VCaP (cell line): ENCODE measurements around the gene NEUROG2.

Source experiments
- H3K27ac ChIP-seq: fragments of 450-650 bp; 2 replicates; pipeline ENCODE4 v1.5.1; 2017
- TF ChIP-seq, protein P1 (sequence below): fragments of 450-650 bp; conservative IDR thresholded peaks from 2 replicates; pipeline ENCODE4 v1.5.1; 2017; ENCODE audit warnings: mild to moderate bottlenecking, moderate library complexity

NEUROG2 gene

DNA sequence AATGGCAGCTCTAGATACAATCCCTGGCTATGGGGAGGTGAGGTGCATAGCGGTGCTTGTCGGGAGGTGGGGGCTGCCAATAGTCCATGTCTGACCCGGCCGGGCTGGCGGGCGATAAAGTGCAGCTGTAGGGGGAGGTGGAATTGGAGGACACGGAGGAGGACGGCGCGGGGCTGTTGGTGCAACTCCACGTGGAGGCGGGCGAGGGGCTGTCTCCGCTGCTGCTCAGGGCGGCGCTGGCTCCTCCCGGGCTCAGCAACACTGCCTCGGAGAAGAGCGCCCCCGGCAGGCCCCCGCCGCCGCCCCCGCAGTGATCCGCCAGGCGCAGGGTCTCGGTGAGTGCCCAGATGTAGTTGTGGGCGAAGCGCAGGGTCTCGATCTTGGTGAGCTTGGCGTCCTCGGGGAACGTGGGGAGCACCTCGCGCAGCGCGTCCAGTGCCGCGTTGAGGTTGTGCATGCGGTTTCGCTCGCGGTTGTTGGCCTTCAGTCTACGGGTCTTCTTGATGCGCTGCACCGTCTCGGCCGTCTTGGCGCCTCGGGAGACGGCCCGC, 1.3 kb downstream of the NEUROG2 start:
- TF ChIP-seq, protein P1, sequence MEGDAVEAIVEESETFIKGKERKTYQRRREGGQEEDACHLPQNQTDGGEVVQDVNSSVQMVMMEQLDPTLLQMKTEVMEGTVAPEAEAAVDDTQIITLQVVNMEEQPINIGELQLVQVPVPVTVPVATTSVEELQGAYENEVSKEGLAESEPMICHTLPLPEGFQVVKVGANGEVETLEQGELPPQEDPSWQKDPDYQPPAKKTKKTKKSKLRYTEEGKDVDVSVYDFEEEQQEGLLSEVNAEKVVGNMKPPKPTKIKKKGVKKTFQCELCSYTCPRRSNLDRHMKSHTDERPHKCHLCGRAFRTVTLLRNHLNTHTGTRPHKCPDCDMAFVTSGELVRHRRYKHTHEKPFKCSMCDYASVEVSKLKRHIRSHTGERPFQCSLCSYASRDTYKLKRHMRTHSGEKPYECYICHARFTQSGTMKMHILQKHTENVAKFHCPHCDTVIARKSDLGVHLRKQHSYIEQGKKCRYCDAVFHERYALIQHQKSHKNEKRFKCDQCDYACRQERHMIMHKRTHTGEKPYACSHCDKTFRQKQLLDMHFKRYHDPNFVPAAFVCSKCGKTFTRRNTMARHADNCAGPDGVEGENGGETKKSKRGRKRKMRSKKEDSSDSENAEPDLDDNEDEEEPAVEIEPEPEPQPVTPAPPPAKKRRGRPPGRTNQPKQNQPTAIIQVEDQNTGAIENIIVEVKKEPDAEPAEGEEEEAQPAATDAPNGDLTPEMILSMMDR: no peak
- no peak overlapping the region for H3K27ac ChIP-seq

DNA sequence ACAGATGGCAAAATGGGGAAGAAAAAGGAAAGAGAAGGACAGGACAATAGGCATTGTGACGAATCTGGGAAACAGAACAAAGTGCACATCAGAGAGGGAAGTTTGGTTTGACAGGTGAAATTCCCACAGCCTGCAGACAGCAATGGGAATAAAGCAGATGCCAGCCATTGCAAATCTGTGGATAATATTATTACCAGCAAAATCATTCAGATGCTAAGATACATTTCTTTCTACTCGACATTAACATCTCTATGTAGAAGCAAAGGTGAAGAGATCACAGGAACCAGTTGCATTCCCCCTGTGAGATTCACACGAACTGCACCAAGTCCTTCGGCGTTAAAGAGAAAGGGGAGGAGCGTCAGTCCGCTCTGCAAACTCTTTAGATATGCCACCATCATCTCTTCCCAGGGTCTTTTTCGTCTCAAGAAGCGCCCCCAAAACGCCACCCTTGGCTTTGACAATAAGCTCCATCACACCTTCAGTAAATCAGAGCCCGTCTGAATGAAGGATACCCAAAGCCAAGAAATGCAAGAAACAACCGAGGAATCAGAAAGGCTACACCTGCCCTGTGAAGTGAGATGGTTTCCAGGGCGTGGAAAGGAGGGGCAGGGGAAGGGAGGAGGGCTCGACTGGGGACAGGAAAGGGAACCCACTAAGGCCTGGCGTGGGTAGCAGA, 1.9 kb downstream of the NEUROG2 start:
- no peak overlapping the region for H3K27ac ChIP-seq
- TF ChIP-seq, protein P1: no peak

DNA sequence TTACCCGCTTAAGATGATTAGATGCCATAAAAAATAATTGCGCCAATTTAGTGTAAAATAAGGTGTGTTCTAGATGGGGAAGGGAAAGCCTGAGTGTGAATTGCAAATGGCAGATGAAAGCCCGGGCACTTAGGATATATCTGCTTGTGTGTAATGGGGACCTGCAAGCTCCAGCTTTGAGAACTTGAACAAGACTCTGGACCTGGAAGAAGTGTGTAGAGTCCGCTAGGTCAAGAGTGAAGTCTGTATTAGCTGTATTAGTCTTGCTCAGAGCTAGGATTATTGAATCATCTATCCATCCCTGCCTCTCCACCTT, 4.2 kb downstream of the NEUROG2 start:
- TF ChIP-seq, protein P1: no peak
- H3K27ac ChIP-seq: no peak overlapping the region

DNA sequence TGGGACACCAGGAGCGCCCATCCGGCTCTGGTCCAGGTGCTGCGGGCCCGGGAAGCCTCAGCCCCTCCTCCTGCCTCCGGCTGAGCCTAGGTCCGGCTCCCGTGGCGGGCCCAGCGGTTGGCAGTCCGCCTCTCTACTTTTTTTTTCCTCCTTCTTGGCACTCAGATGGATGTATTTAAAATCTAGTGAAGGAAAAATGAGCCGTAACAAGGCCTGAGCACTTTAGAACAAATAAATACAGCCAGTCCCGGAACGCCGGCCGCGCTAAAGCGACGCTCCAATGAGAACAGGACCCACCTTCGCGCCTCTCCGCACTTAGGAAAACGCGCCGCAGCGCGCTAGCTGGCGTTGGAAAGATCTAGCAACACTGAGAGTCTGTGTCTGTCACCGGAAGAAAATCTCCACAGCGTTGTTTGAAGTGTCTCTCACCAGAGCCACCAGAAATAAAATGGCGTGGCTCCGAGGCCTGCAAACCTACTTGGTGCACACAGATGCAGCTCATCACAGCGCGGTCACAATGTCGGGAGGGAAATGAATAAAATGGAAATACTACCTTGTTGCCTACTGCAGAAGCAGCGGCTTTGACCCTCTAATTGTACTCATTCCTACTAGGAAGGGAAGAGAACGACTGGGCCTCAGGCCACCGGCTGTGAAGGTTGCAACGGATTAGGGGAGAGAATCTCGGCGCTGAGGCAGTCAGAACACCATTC, 4.7 kb downstream of the NEUROG2 start:
- no peak overlapping the region for H3K27ac ChIP-seq
- TF ChIP-seq, protein P1: no peak

DNA sequence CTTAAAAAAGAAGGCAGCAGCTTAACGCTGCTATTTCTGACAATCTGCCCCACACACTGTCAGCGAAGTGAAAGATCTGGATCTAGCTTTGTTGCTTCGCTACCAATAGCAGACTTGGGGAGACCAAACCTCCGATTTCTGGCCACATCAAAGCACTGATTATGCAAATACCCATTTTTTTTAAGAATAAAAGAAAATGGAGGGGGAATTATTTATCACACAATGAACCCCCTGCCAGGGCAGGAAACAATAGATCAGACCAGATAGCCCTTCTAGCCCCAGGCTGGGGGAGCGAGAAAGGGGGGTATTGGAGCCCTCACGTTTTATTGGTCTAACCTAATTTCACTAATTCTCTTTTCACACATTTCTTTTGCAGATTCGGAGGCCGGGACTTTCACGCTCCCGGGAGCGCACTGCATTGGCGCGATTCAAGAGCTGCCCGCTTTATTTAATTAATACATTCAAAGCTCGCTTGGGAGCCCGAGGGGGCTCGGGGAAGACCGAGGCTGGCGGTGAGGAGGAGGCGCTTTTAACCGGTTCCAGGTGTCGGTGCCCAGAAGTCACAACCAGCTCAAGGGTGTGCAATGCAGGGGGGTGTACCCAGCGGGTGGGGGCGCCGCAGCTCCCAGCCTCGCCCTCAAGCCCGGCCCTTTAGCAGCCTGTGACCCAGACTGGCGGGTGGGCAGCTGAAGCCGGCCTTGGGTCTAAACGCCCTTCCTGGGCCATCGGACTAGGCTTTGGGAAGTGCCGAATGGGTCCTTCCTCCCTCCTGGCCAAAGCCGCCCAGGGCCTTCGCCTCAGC, 5.5 kb downstream of the NEUROG2 start:
- no peak overlapping the region for H3K27ac ChIP-seq
- TF ChIP-seq, protein P1: no peak

DNA sequence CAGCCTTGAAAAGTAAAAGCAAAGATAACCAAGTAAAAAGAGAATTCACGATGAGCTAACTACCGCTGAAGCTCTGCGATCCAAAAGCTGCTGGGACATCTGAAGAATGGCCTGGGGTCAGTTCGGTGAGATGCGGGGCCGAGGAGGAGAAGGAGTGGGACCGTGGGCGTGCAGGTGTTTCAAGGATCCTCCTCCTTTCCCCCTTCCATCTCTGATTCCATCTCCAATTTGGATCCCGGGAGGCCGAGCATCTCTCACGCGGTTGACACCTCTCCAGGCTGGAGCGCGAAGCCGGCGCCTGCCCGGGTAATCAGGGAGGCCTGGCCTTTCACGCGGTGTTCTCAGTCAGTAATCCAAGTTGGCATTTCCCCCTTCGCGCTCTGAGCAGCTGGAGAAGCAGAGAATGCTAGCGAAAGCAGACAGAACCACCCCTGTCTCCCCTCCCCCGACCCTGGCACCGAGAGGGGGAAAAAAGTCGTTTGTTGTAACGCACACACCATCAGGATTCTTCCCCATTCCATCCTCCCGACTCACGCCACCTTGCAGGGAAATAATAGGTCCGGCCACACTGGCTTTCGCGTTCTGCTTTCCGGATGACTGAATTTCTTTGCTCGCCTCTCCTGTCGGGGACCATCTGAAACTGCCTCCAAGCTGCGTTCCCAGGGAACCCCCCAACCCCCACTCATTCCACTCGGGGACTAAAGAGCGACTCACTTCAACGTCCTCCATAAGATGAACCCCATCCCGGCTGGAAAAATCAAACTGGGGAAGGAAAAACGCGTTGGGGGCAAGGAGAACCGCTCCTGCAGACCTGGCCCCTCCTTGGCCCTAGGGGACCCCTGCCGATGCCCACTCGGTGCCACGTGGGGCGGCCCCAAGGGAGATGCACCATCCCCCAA, 6.5 kb downstream of the NEUROG2 start:
- TF ChIP-seq, protein P1: no peak

More for the DNA sequence above, 6.5 kb downstream of the NEUROG2 start:
- H3K27ac ChIP-seq: no peak overlapping the region
